ENCODE data around the gene COG8. TPM values are rescaled to one million over a fixed set of nuclear protein-coding genes. Genes with fewer than 3 reads are reported as not detected.

Gene COG8
- total and polyA plus RNA-seq, 2 of the 8 experiments (the other 6 are each of a cell fraction or from before 2014, with no cell fraction given), result 49.1 to 55.6 TPM

DNA sequence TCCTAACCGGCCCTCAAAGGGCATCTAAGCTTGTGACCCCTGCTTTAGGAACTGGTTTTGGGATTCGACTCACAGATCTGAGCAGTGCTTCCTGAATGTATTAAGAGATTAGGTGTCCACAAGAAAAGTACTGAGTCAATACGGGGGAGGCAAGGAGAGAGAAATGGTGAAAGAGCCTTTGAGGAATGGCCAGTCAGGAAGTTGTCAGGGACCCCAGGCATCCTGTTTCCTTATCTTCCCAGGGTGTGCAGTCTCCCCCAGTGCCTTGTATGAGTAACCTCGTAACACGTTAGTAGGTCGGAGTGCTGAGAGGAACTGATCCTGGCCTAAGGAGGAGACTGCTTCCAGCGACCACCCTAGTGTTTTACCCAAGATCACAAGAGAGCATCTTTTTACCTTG lies 28.6 kb upstream of the COG8 start:
- H2AK5ac ChIP-seq (ENCODE audit: low read depth, low read length), result no peak overlapping the region
- ChIA-PET CTCF (ENCODE audit: partially characterized antibody) (no interaction called here), POLR2A (ENCODE audit: partially characterized antibody) (interaction anchor here (1.3 to 1.6 kb wide), 2 partner anchors 10 to 14 kb away, joined by 3 read pairs; no protein-coding TSS in a partner anchor)
- H3K14ac ChIP-seq (ENCODE audit: insufficient read length), result no peak overlapping the region
- H3K9me3 ChIP-seq (ENCODE audit: insufficient read depth in 2 of 2, low read depth in 1 of 2, low read length in 1 of 2), result no peaks in the 10 kb centered on the region
- H3K56ac ChIP-seq (replicated peaks; ENCODE audit: insufficient read length, low read depth, low read length), result no peak overlapping the region
- no peak overlapping the region for H3K4me2 ChIP-seq (ENCODE audit: insufficient read depth in 1 of 2, low read depth in 2 of 2, low read length in 2 of 2)
- no peak overlapping the region for H3K23ac ChIP-seq (ENCODE audit: insufficient read length)
- no peak overlapping the region for H2BK120ac ChIP-seq (replicated peaks; ENCODE audit: low read depth, low read length)
- no peak overlapping the region for H4K5ac ChIP-seq (ENCODE audit: insufficient read length, low read depth, low read length)
- WGBS, 2 experiments (ENCODE audit: extremely low coverage in 1 of 2, insufficient coverage in 1 of 2, insufficient read length in 1 of 2, insufficient replicate concordance in 2 of 2, low coverage in 1 of 2, low lambda C conversion rate in 2 of 2, missing lambda C conversion rate in 1 of 2), result 95% methylated on average over 7 of the region's 7 CpGs; no CpG with 5 or more reads in 1 of the 2 experiments
- no peak overlapping the region for H3K27ac ChIP-seq (ENCODE audit: low read depth, low read length)
- no peaks in the 10 kb centered on the region for H3K23me2 ChIP-seq (ENCODE audit: low read depth, low read length)
- no peak overlapping the region for H2BK15ac ChIP-seq (ENCODE audit: low read length)
- peaks cover 0 to 4% of the 10 kb centered on the region in 2 experiments for H4K20me1 ChIP-seq (replicated peaks in 1 of 2; ENCODE audit: control insufficient read depth in 1 of 2, insufficient read depth in 2 of 2, low read length in 2 of 2)
- DNase-seq (ENCODE audit: low read depth in 1 of 2, low spot score in 2 of 2) (no peak), FAIRE-seq (no peak)
- H2AFZ ChIP-seq (ENCODE audit: low read length), result no peak overlapping the region
- TF ChIP-seq CEBPB (IDR thresholded peaks at IDR 0.05; ENCODE audit: low read depth, low read length) (no peak), EZH2 (IDR thresholded peaks at IDR 0.05; ENCODE audit: low read depth, low read length, severe bottlenecking) (no peak), KDM5A (IDR thresholded peaks at IDR 0.05; ENCODE audit: low read length) (no peak), HDAC2 (IDR thresholded peaks at IDR 0.05; ENCODE audit: borderline replicate concordance in 1 of 2, low read depth in 2 of 2, low read length in 2 of 2) (no peak), SIX5 (IDR thresholded peaks at IDR 0.05; ENCODE audit: low read depth, low read length) (no peak), SP4 (IDR thresholded peaks at IDR 0.05; ENCODE audit: low read length) (no peak), POLR2A (IDR thresholded peaks at IDR 0.05; ENCODE audit: control extremely low read depth in 1 of 2, low read depth in 2 of 2, low read length in 2 of 2) (no peak), TAF7 (optimal IDR thresholded peaks at IDR 0.05; ENCODE audit: borderline replicate concordance, low read depth, low read length) (no peak), EP300 (IDR thresholded peaks at IDR 0.05; ENCODE audit: borderline replicate concordance in 1 of 2, low read depth in 2 of 2, low read length in 2 of 2) (no peak), JUN (IDR thresholded peaks at IDR 0.05; ENCODE audit: low read depth, low read length) (no peak)
- no peak overlapping the region for H3K18ac ChIP-seq (ENCODE audit: extremely low read depth, low read length)
- H4K8ac ChIP-seq (ENCODE audit: extremely low read depth, insufficient read depth, low read length), result no peak overlapping the region
- no peaks in the 10 kb centered on the region for H3K79me1 ChIP-seq (ENCODE audit: low read depth, low read length)
- H4K91ac ChIP-seq (replicated peaks; ENCODE audit: insufficient read length, low read length), result no peak overlapping the region
- H3K4ac ChIP-seq (replicated peaks; ENCODE audit: insufficient read length, low read depth, low read length), result no peak overlapping the region
- no peaks in the 10 kb centered on the region for H3K4me1 ChIP-seq (replicated peaks in 1 of 4; ENCODE audit: control insufficient read depth in 3 of 4, insufficient read depth in 4 of 4, low read length in 3 of 4)
- H3K4me3 ChIP-seq (ENCODE audit: extremely low read depth in 1 of 4, insufficient read depth in 2 of 4, low read depth in 3 of 4, low read length in 4 of 4), result no peak overlapping the region
- no peak overlapping the region for H2BK12ac ChIP-seq (ENCODE audit: low read depth, low read length)
- no peaks in the 10 kb centered on the region for H3K27me3 ChIP-seq (replicated peaks in 1 of 4; ENCODE audit: control insufficient read depth in 3 of 4, extremely low read depth in 1 of 4, insufficient read depth in 3 of 4, low read length in 3 of 4)
- H2BK20ac ChIP-seq (ENCODE audit: low read length), result no peak overlapping the region
- peaks cover 13 to 60% (median 46%) of the 10 kb centered on the region in 4 experiments for H3K36me3 ChIP-seq (ENCODE audit: control insufficient read depth in 2 of 4, insufficient read depth in 4 of 4, low read length in 3 of 4)
- no peaks in the 10 kb centered on the region for H3K79me2 ChIP-seq (ENCODE audit: control insufficient read depth in 1 of 2, insufficient read depth in 2 of 2, low read length in 2 of 2)
- no peak overlapping the region for H3K9ac ChIP-seq (replicated peaks in 1 of 4; ENCODE audit: extremely low read depth in 1 of 4, low read depth in 3 of 4, low read length in 3 of 4)
- no peak overlapping the region for H2BK5ac ChIP-seq (ENCODE audit: low read depth, low read length)
